Measurements from ENCODE around the gene RAB40B. TPM values are rescaled to one million over a fixed set of nuclear protein-coding genes. Genes with fewer than 3 reads are reported as not detected.
"Not testable (repeated sequence)": the region's sequence is repeated elsewhere in the genome, so short reads cannot be mapped to it uniquely, and the experiment has no call there.

The RAB40B gene, protein sequence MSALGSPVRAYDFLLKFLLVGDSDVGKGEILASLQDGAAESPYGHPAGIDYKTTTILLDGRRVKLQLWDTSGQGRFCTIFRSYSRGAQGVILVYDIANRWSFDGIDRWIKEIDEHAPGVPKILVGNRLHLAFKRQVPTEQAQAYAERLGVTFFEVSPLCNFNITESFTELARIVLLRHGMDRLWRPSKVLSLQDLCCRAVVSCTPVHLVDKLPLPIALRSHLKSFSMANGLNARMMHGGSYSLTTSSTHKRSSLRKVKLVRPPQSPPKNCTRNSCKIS
- total RNA-seq = 10 to 100 TPM in 7 of 9 donors, 1 to 10 TPM in 2; 5.9 to 33.3 (median 13.9) TPM
- 10 to 100 TPM in 2 of 3 donors, 1 to 10 TPM in 1; 4.1 to 19.1 (median 16.8) TPM for polyA plus RNA-seq
- long read RNA-seq, donor 1, transcript RAB40B-206 (6 exons, 3,859 nt) = minor isoform, 5 of 12 reads
- long read RNA-seq, donor 1, transcript RAB40B-211 (1 exons, 2,522 nt) = major isoform, 7 of 12 reads
- long read RNA-seq, donor 1, partial matches to known transcripts = 0 of 12 reads
- long read RNA-seq, donor 1, other reads (novel, unspliced or antisense) = 0 of 12 reads
- long read RNA-seq, donor 2, transcript RAB40B-211 (1 exons, 2,522 nt) = major isoform, 7 of 13 reads
- long read RNA-seq, donor 2, partial matches to known transcripts = 0 of 13 reads
- long read RNA-seq, donor 2, other reads (novel, unspliced or antisense) = 0 of 13 reads
- long read RNA-seq, donor 3, transcript RAB40B-211 (1 exons, 2,522 nt) = major isoform, 5 of 9 reads
- long read RNA-seq, donor 3, partial matches to known transcripts = 0 of 9 reads
- long read RNA-seq, donor 3, other reads (novel, unspliced or antisense) = 0 of 9 reads
- long read RNA-seq, donor 4, transcript RAB40B-206 (6 exons, 3,859 nt) = major isoform, 8 of 9 reads
- long read RNA-seq, donor 4, partial matches to known transcripts = 1 of 9 reads
- long read RNA-seq, donor 4, other reads (novel, unspliced or antisense) = 0 of 9 reads
- long read RNA-seq, donor 5, transcript RAB40B-206 (6 exons, 3,859 nt) = major isoform, 35 of 42 reads
- long read RNA-seq, donor 5, partial matches to known transcripts = 1 of 42 reads
- long read RNA-seq, donor 5, other reads (novel, unspliced or antisense) = 4 of 42 reads
- long read RNA-seq, donor 6, partial matches to known transcripts = 1 of 6 reads
- long read RNA-seq, donor 6, other reads (novel, unspliced or antisense) = 1 of 6 reads
- long read RNA-seq, donor 7, transcript RAB40B-211 (1 exons, 2,522 nt) = major isoform, 6 of 7 reads
- long read RNA-seq, donor 7, partial matches to known transcripts = 0 of 7 reads
- long read RNA-seq, donor 7, other reads (novel, unspliced or antisense) = 0 of 7 reads
- long read RNA-seq, donor 8, transcript RAB40B-211 (1 exons, 2,522 nt) = major isoform, 6 of 16 reads
- long read RNA-seq, donor 8, transcript RAB40B-208 (2 exons, 517 nt) = minor isoform, 5 of 16 reads
- long read RNA-seq, donor 8, partial matches to known transcripts = 0 of 16 reads
- long read RNA-seq, donor 8, other reads (novel, unspliced or antisense) = 0 of 16 reads
- long read RNA-seq, donor 9, transcript RAB40B-206 (6 exons, 3,859 nt) = major isoform, 11 of 20 reads
- long read RNA-seq, donor 9, transcript RAB40B-211 (1 exons, 2,522 nt) = minor isoform, 8 of 20 reads
- long read RNA-seq, donor 9, partial matches to known transcripts = 0 of 20 reads
- long read RNA-seq, donor 9, other reads (novel, unspliced or antisense) = 0 of 20 reads
- long read RNA-seq, donor 10, partial matches to known transcripts = 0 of 7 reads
- long read RNA-seq, donor 10, other reads (novel, unspliced or antisense) = 0 of 7 reads

DNA sequence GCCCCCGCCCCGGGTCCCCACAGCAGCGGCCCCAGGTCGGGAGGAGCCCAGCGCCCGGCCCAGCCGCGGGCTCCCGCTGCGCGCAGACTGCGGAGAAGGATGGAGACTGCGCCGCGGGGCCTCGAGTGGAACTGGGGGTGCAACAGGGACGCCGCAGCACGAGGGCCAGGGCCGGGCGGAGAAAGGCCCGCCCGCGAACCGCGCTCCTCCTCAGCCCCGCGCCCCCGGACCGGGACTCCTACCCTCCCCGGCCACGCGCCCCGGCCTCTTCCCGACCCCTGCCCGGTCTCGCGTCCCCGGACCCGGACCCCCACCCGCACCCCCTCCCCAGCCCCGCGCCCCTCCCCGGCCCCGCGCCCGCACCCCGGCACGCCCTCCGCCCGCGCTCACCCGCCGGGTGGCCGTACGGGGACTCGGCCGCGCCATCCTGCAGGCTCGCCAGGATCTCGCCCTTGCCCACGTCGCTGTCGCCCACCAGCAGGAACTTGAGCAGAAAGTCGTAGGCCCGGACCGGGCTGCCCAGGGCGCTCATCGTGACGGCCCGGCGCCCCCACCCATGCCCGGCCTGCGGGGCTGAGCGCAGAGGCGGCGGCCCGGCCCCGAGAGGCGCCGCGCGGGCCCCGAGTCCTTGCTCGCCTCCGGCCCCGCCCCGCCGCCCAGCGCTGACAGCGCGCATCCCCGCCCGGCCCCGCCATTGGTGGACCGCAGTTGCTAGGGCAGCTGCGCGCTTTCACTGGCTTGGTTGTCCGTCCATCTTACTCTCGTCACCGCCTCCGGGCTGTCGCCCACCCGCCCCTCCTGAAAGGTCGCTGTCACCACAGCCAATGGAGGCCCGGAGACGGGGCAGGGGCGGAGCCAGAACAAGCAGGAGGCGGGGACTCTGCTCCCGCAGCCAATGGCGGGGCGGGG lies at the start of gene RAB40B:
TSS of gene RAB40B (minus strand) at position 634 of the 909 bp plus-strand sequence. CDS start at position 532, 102 bp downstream.
- no peaks in the 10 kb centered on the region for H3K27me3 ChIP-seq
- no peaks in the 10 kb centered on the region for H3K36me3 ChIP-seq (replicated peaks in 1 of 2)
- TF ChIP-seq POLR2A (IDR thresholded peaks at IDR 0.05) = peak; percentile 48 to 61
- TF ChIP-seq, protein P1, sequence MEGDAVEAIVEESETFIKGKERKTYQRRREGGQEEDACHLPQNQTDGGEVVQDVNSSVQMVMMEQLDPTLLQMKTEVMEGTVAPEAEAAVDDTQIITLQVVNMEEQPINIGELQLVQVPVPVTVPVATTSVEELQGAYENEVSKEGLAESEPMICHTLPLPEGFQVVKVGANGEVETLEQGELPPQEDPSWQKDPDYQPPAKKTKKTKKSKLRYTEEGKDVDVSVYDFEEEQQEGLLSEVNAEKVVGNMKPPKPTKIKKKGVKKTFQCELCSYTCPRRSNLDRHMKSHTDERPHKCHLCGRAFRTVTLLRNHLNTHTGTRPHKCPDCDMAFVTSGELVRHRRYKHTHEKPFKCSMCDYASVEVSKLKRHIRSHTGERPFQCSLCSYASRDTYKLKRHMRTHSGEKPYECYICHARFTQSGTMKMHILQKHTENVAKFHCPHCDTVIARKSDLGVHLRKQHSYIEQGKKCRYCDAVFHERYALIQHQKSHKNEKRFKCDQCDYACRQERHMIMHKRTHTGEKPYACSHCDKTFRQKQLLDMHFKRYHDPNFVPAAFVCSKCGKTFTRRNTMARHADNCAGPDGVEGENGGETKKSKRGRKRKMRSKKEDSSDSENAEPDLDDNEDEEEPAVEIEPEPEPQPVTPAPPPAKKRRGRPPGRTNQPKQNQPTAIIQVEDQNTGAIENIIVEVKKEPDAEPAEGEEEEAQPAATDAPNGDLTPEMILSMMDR (IDR thresholded peaks at IDR 0.05) = peak in 1 of 6 experiments; percentile 7
- peak within 1 kb of the TSS in 2 of 5 donors; percentile 41 to 78 for H3K27ac ChIP-seq
- H3K4me3 ChIP-seq = peak within 1 kb of the TSS in 3 of 4 donors; percentile 11 to 99 (median 47)
- peaks cover 0 to 8% (median 0%) of the 10 kb centered on the region in 3 donors for H3K9me3 ChIP-seq (replicated peaks in 1 of 3)
- H3K4me1 ChIP-seq (replicated peaks in 1 of 2) = peaks cover 8 to 11% of the 10 kb centered on the region in 2 donors
- WGBS, 4 donors = 0 to 1% (median 0%) methylated on average over 13 to 109 of the region's 112 CpGs; no CpG with 5 or more reads in 1 of the 4 donors
- peak; percentile 99 to 100 (median 100) for DNase-seq
- intact Hi-C loops (cut with DNase I) = no loop called here

DNA sequence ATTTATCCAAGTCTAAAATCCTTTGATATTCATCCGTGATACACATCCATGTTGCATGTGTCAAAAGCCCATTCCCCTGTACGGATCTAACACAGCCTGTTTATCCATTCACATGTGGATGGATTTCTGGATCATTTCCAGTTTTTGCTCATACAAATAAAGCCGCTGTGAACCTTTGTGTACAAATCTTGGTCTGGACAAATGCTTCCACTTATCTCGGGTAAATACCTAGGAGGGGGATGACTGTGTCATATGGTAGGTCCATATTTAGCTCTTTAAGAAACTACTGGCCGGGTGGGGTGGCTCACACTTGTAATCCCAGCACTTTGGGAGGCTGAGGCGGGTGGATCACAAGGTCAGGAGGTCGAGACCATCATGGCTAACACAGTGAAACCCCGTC lies 47.0 kb upstream of the RAB40B start:
- Histone ChIP-seq H3K36me3 (replicated peaks in 1 of 2) (peaks cover 0 to 40% of the 10 kb centered on the region in 2 donors), H3K27me3 (no peaks in the 10 kb centered on the region), H3K4me1 (replicated peaks in 1 of 2) (no peaks in the 10 kb centered on the region), H3K4me3 (no peak overlapping the region), H3K27ac (no peak overlapping the region), H3K9me3 (replicated peaks in 1 of 3) (peaks cover 0 to 5% (median 0%) of the 10 kb centered on the region in 3 donors)
- TF ChIP-seq, protein P1 (IDR thresholded peaks at IDR 0.05) = no peak
- no peak for TF ChIP-seq POLR2A (IDR thresholded peaks at IDR 0.05)
- DNase-seq = no peak
- WGBS, 4 donors = 83 to 90% (median 88%) methylated on average over 8 of the region's 8 CpGs
- intact Hi-C loops (cut with DNase I) = no loop called here

DNA sequence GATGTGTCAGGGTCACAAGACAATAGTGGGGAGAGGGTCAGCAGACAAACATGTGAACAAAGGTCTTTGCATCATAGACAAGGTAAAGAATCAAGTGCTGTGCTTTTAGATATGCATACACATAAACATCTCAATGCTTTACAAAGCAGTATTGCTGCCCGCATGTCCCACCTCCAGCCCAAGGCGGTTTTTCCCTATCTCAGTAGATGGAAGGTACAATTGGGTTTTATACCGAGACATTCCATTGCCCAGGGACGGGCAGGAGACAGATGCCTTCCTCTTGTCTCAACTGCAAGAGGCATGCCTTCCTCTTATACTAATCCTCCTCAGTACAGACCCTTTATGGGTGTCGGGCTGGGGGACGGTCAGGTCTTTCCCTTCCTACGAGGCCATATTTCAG lies 46.2 kb upstream of the RAB40B start:
- DNase-seq; H3K4me1 ChIP-seq (replicated peaks in 1 of 2); H3K27ac ChIP-seq; H3K27me3 ChIP-seq; intact Hi-C loops (cut with DNase I); H3K4me3 ChIP-seq; H3K9me3 ChIP-seq (replicated peaks in 1 of 3): not testable (repeated sequence)
- WGBS, 4 donors = 68 to 84% (median 81%) methylated on average over 4 to 7 of the region's 7 CpGs
- peaks cover 0 to 48% of the 10 kb centered on the region in 2 donors for H3K36me3 ChIP-seq (replicated peaks in 1 of 2)
